Cardiac fibroblast (primary cell): ENCODE measurements around the gene CALHM3.

Experiments
- DNase-seq, 2 donors: peaks; one replicate each; pipeline versions ENCODE4 v3.0.0 to v3.0.0-alpha.2; 2010; ENCODE audit warnings: low read depth in 2 of 2
- H3K4me3 ChIP-seq, 2 donors: replicated peaks in 1 of 2; 1 replicate in 1 of 2; 2 replicates in 1 of 2; pipeline ENCODE4 v1.5.1; 2011; ENCODE audit warnings: low read depth in 2 of 2, low read length in 2 of 2, mild to moderate bottlenecking in 2 of 2, moderate library complexity in 1 of 2
- CTCF ChIP-seq: IDR thresholded peaks from one replicate; pipeline ENCODE4 v1.5.1; 2011; ENCODE audit warnings: low read depth, mild to moderate bottlenecking, low read length, inconsistent platforms

The CALHM3 gene

GRCh38 chr10:103439776-103440175, 39.3 kb downstream of the CALHM3 start:
- TF ChIP-seq CTCF, result no peak
- DNase-seq, result no peak
- H3K4me3 ChIP-seq, result no peak overlapping the region

GRCh38 chr10:103433858-103434257, 45.2 kb downstream of the CALHM3 start:
- peak; percentile 70 to 82 for DNase-seq
- no peak overlapping the region for H3K4me3 ChIP-seq
- no peak for TF ChIP-seq CTCF

- TF ChIP-seq CTCF, result no peak
- no peak overlapping the region for H3K4me3 ChIP-seq
- DNase-seq, result no peak
Measured at GRCh38 chr10:103431902-103432301, 47.1 kb downstream of the CALHM3 start.

- H3K4me3 ChIP-seq, result no peak overlapping the region
- DNase-seq, result no peak
- TF ChIP-seq CTCF, result no peak
Measured at GRCh38 chr10:103429647-103430046, 49.4 kb downstream of the CALHM3 start.

GRCh38 chr10:103428989-103429643, 49.9 kb downstream of the CALHM3 start:
- no peak overlapping the region for H3K4me3 ChIP-seq
- no peak for TF ChIP-seq CTCF
- DNase-seq, result no peak

GRCh38 chr10:103427866-103428265, 51.2 kb downstream of the CALHM3 start:
- no peak for DNase-seq
- no peak overlapping the region for H3K4me3 ChIP-seq

More at GRCh38 chr10:103427866-103428265, 51.2 kb downstream of the CALHM3 start:
- TF ChIP-seq CTCF, result no peak
